ENCODE data around the gene LYRM1.
"Not testable (repeated sequence)": the region's sequence is repeated elsewhere in the genome, so short reads cannot be mapped to it uniquely, and the experiment has no call there.

The LYRM1 gene

GRCh38 chr16:20940871-20941635 lies 40.5 kb downstream of the LYRM1 start:
- no peak for DNase-seq

GRCh38 chr16:20941636-20941926 lies 41.0 kb downstream of the LYRM1 start:
- DNase-seq, result no peak

- DNase-seq, result no peak
Measured at GRCh38 chr16:20942256-20942655, 41.7 kb downstream of the LYRM1 start.

GRCh38 chr16:20944861-20945574 lies 44.4 kb downstream of the LYRM1 start:
- no peak for DNase-seq

GRCh38 chr16:20945575-20945875 lies 45.0 kb downstream of the LYRM1 start:
- not testable (repeated sequence) for DNase-seq

- DNase-seq, result no peak
Measured at GRCh38 chr16:20946015-20946629, 45.6 kb downstream of the LYRM1 start.

GRCh38 chr16:20948444-20948843 lies 47.9 kb downstream of the LYRM1 start:
- DNase-seq, result no peak

GRCh38 chr16:20949660-20950059 lies 49.1 kb downstream of the LYRM1 start:
- no peak for DNase-seq

GRCh38 chr16:20950294-20950693 lies 49.7 kb downstream of the LYRM1 start:
- no peak for DNase-seq

- DNase-seq, result no peak
Measured at GRCh38 chr16:20952139-20952920, 51.8 kb downstream of the LYRM1 start.

GRCh38 chr16:20954574-20954973 lies 54.0 kb downstream of the LYRM1 start:
- no peak for DNase-seq

- DNase-seq, result no peak
Measured at GRCh38 chr16:20956319-20956718, 55.7 kb downstream of the LYRM1 start.

- no peak for DNase-seq
Measured at GRCh38 chr16:20957153-20957552, 56.6 kb downstream of the LYRM1 start.

GRCh38 chr16:20960899-20961298 lies 60.3 kb downstream of the LYRM1 start:
- DNase-seq, result no peak

- no peak for DNase-seq
Measured at GRCh38 chr16:20968765-20969164, 68.2 kb downstream of the LYRM1 start.

GRCh38 chr16:20969386-20969785 lies 68.8 kb downstream of the LYRM1 start:
- no peak for DNase-seq

- no peak for DNase-seq
Measured at GRCh38 chr16:20971401-20971800, 70.8 kb downstream of the LYRM1 start.

- DNase-seq, result not testable (repeated sequence)
Measured at GRCh38 chr16:20973201-20973600, 72.6 kb downstream of the LYRM1 start.
